ENCODE results near the gene LRRC10.

LRRC10 gene, protein sequence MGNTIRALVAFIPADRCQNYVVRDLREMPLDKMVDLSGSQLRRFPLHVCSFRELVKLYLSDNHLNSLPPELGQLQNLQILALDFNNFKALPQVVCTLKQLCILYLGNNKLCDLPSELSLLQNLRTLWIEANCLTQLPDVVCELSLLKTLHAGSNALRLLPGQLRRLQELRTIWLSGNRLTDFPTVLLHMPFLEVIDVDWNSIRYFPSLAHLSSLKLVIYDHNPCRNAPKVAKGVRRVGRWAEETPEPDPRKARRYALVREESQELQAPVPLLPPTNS

DNA sequence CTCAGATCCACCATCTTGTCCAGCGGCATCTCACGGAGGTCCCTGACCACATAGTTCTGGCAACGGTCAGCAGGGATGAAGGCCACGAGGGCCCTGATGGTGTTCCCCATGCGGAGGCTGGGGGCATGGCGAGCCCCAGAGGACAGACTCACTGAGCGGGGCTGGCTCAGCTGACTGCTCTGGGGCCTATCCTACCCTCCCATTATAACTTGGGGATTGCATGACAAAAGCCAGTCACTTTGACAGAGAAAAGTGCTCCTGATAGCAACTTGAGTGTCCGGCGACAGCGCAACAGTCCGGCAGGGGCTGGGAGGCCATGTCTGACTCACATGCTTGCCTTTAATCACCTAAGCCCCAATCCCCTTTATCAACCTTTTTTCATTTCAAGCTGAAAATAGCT lies at the start of gene LRRC10:
LRRC10 (minus strand) TSS at position 179 of the 400 bp plus-strand sequence; CDS start at position 110, 69 bp downstream.
- no peak for DNase-seq

DNA sequence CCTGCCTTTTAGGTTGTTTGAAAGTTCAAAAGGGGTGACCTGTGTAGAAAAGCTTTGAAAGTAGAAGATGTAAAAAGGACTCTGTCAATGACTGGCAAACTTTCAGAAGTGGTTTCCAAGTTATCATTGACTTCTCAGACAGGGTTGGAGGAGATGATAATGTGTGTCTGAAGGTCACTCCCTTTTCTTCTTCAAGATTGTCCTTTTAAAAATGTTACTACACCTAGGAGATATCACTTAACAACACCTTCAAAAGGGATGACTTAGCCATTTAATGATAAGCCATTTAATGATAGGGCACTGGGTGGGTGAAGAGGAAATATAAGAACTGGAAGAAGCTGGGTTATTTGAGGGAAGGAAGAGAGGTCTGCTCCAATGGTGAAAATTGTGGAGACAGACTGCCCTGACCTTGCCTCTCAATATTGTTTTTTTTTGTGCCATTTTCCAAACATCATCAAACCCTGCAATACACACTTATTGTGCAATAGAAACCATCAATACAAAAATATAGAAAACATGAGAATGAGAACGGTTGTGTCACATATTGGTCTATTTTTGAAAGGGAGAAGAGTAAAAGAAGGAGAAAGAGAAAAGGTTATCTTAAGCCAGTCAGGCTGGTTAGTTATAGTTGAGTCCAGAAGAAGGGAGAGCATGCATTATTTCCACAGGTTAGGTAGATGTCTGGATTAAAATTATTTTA lies 49.6 kb upstream of the LRRC10 start:
- no peak for DNase-seq

DNA sequence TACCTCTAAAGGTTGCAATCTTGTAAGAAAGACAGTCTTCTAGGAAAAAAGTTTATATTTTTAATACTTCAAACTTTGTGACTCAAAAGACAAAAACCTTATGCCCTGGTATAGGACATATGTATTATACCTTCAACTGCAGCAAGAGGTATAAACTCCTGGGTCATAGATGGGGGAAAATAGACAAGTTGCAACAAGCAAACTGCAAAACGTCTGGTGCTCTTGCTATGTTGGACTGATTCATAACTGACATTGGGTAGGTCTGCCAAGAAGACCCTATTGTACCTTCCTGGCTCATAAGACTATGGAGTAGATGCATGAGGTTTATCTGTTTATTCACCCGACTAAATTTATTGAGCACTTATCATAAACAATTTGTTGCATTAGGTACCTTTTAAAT lies 47.5 kb upstream of the LRRC10 start:
- DNase-seq = no peak

DNA sequence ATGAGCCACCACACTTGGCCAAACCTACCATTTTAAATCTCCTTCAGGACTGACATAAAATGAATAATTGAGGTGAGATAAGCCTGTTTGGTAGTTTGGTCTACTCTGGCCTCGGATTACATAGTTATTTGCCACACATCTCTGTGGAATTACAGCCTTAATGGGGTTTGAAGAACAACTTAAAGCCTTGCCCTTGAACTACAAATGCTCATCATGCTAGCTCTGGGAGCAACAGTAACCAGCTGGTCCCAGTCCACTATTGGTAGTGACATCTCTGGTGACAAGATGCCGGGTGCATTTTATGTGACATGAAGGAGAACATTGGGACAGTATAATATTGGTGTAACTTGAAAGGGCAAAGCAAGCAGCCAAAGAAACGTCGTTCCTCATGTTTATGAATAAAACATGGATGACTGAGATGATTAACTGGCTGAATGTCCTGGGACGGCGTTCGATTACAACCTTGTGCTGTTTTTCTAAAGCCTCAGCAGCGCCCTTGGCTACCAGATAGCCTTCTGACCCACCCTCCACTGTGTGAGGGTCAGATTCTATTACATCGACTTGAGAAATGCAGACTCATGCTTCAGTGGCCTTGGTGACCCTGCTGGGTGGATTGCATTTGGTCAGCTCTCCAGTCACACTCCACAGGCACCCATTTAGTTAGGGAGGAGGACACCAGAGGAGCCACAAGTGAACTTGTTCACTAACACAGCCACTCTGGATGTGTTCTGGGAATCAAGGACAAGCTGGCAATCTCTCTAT lies 46.9 kb upstream of the LRRC10 start:
- DNase-seq = no peak

DNA sequence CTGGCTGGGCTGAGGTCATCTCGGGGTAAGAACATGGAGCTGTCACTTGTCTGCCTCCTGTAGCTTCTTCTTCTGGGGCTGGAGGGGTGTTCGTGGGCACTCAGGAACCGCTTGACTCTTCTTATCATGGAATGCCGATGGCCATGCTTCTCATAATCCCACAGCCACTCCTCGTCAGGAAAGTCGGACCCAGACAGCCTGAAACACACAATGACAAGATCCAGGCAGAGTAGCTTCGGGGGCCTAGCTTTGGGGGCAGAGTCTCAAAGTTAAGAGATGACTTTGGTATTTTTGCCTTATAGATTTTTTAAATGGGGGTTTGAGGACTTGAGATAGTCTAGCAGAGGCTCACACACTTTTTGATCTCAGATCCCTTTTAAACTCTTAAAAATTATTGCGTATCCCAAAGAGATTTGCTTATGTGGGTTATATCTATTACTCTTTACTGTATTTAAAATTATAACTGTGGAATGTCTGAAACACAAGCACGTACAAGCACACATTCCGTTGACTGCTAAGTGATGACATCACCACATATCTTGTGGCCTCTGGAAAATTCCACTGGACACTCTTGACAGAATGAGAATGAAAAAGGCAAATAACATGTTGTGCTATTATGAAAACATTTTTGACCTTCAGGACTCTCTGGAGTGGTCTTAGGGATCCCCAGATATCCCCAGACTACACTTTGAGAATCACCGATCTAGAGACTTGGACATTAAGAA lies 45.1 kb upstream of the LRRC10 start:
- no peak for DNase-seq

DNA sequence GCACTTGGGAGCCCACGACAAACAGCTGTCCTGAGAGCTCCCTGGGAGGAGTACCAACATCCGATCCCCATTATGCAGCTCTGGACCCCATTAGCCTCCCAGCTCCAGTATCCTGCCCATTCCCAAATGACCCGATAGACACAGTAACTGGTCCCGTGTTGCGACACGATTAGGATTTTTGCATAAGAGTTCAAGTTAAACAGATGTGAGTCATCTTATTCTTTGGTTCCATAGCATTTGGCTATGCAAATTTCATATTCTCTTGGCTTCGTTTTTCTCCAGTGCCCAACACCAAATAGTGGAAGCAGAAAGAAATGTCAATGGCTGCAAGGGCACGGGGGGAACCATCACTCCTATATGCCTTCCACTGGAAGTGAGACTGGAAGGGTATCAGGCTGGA lies 43.0 kb upstream of the LRRC10 start:
- no peak for DNase-seq

DNA sequence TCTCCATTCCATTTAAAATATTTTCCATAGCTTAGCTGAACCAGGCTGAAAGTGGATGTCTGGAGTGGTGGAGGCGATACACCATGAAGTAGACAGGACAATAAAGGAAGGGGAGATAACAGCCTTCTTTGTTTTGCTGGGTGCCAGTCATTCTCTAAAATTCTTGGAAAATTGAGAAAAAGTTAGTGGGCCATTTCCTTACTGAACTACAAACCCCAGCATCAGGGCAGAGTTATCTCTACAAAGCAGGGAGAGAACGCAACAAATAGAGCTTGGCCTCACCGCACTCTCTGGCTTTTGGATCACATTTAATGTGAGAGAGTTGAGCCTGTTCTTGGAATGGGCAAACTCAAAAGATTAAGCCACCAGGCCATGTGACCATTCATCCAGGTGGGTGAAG lies 41.2 kb upstream of the LRRC10 start:
- DNase-seq = no peak

DNA sequence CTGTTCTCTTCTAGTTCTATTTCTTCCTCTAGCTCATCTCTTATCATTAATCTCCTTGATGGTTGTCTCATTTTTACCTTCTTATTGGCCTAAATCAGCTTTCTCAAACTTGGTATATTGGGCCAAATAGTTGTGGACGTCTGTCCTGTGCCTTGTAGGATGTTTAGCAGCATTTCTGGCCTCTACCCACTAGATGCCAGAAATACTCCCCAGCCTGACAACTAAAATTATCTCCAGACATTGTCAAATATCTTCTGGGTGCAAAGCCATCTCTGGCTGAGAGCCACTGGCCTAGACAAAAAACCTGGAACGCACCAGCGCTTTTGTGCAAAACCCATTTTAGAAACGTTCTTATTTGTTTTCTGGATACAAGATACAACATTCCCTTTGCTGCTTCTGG lies 38.8 kb upstream of the LRRC10 start:
- no peak for DNase-seq

DNA sequence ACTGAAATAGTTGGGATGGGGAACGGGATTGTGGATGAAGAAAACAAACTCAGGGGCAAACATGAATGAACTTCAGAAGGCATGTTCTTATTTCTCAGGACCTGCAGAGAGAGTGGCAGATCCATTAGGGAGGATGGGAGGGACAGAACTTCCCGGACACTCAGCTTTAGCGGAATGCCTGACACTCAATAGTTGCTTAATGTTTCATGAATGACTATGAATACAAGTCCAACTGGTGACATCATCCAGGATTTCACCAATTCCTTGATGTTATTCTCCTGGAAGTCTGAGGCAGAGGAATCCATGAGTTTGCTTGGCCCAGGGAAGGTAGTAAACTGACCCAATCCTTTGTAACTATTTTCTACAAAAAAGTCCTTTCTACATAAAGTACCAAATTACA lies 37.8 kb upstream of the LRRC10 start:
- DNase-seq = no peak

DNA sequence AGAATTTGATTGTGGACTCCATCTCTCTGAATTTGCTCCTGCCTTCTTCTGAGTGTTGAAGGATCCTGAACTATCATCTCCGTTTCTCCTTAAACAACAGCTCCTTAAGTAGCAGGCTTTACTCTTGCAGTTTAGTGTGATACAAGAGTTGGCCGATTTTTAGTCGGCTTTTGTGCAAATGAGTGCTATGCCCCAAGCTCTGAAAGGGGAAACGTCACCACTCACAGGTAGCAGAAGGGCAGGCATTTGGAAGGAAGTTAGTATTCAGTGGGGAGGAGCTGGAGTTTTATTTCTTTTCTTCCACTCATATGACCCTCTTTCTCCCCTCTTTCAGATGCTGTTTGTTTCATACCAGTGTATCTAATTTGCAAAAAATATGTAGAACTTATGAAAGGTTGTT lies 36.5 kb upstream of the LRRC10 start:
- DNase-seq = no peak

DNA sequence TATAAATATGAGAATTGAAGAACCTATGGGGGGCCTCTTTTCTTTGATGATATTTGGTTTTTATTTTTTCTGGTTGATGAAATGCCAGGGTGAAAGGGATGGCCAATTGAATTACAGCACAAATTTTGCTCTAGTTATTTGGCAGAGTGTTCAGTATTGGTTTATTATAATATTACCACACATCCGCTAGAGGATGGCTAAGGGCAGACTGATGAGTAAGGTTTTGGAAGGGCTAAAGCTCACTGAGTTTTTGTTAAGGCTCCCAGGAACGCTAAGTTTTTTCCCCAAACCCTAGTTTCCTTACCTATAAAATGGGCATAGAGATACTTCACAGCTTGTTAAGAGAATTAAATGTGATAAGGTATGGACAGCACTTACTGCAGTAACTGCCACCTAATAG lies 34.3 kb upstream of the LRRC10 start:
- DNase-seq = no peak

DNA sequence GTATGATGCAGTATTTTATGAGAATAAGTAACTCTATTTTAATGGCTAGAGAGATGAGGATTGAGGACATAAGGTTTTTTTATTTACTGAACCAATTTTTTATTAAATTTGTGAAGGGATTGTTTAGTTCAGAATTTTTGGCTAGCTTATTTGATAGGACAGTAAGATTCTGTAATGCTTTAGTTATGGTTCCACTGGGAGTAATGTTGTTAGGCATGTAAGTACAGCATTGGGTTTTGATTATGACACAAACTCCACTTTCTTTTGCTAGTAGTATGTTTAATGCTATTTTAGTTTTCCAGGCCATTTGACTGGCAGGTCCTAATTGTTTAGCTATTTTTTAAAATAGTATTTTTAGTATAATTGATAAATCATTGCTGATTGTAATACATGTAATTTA lies 33.8 kb upstream of the LRRC10 start:
- DNase-seq = no peak

DNA sequence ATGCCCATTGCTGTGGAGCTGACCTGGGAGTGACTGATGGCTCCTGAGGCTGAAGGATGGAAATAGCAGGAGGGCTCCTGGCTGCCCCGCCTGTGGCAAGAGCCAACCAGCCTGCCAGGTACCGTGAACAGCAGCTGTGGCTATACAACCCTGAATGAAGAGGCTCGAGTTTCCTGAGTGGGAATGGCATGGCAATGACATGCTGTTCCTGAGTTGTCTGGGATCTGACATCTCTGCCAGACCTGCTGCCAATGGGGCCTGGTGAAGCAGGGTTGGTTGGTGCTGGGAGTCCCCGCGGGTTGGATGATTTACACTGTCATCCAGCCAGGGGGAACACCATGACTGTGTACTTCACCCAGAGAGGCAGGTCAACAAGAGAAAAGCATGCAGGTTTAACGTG lies 31.8 kb upstream of the LRRC10 start:
- DNase-seq = no peak

DNA sequence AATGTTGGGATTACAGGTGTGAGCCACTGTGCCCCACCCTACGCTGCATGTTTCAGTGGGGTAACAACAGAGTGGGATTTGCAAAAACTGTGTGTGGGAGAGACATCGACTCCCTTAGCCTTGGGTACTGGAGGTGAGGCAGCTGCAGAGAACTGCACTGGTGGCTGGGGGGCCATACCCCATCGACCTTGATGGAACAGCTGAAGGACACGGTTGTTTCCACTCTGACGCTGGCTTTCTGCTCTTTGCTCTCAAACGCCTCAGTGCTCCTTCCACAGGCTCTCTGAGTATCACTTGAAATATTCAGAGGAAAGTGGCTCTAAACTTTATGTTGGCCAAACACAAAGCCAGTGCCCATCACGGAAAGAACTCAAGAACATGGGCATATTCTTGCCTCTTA lies 30.8 kb upstream of the LRRC10 start:
- DNase-seq = no peak

DNA sequence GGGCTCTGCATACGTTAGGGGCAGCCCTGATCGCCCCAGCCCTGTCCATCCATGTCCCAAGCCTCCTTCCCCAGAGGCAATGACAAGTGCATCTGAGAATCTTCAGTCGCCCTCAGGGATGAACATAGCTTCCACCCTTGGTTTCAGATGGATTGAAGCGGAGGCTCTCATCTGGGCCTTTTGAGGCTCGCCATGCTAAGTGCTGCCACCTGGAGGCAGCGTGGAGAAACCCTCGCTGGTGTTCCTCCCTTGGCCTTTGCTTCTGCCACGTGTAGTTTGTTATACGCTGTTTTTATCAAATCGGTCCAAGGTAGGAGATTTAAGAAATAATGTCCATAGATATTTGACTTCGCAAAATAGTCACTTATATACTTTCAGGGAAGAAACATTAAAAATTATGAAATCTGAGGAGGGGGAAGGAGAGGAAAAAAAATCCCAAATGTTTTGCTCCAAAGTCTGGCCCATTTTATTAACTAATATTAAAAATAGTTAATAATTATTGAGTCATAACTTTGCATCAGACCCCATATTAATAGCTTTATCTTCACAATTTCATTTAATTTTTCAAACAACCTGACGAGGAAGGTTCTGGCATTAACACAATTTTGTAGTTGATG lies 28.8 kb upstream of the LRRC10 start:
- no peak for DNase-seq

DNA sequence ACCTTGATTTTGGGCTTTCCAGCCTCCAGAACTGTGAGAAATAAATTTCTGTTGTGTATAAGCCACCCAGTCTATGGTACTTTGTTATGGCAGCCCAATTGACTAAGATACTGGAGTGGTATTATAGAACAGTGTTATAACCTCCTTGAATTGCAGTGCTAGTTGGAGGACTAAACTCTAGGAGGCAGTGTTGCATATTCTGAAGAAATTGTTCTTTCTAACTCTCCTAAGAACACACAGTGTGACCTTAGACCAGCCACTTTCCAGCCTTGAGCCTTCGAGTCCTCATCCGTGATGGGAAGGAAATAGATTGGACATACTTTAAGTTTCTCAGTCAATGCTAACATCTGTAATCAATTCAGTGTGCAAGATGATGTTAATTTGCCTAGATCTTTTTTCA lies 22.4 kb upstream of the LRRC10 start:
- DNase-seq = no peak

DNA sequence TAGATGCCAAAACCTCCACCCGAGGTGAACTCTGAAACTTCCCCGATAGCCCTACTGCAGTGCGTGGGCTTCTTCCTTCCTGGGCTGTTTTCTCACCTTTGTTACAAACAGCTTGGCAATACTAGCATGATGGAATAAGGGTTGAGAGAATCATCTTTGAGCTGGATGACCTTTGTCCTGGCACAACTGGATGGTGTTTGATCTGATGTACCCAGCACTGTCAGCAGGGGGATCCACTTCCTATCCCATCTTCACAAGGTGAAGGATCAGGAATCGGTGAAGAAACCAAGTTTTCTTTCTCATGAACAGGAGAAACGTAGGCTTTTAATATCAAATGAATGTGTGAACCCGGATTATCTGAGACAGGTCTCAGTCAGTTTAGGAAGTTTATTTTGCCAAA lies 19.5 kb upstream of the LRRC10 start:
- DNase-seq = no peak

DNA sequence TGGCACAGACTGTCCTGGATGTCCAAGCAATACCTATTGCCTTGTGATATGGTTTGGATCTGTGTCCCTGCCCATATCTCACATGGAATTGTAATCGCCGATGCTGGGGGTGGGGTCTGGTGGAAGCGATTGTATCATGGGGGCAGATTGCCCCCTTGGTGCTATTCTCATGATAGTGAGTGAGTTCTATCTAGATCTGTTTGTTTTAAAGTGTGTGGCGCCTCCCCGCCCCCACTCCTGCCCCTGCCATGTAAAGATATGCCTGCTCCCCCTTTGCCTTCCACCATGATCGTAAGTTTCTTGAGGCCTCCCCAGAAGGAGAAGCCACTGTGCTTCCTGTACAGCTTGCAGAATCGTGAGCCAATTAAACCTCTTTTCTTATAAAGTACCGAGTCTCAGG lies 16.8 kb upstream of the LRRC10 start:
- no peak for DNase-seq

DNA sequence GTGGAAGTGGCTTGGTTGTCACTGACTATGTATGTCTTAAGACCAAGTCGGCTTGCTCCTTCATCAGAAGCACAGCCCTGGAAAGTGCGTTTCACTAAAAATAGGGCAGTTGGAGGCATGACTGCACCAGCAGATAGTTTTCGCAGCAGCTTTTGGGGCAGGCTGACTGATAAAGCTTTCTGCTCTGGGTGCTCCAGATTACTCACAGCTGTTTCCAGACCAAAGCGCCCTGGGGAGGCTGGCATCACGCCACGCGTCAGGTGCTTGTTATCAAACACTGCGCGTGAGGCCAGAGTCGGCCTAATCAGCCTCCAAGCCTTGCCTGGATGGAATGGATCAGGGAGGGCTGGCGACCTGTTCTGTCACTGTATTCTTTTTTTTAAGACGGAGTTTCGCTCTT lies 13.3 kb upstream of the LRRC10 start:
- no peak for DNase-seq

DNA sequence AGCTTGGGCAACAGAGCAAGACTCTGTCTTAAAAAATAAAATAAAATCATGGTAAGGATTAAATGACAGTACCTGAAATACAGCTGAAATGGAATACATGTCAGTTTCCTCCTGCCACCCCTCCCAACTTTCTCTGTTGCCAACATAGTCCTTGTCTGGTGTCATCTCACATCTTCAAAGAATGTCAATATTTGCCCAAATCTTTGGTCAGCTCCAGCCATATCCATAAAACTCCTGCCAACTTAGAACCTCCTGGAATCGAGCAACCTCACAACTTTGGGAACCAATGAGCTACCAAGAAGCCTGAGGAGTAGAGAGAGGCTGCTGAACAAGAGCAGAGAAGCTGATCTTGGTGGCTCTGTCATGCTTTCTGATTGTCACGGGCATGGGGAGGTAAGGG lies 10.8 kb upstream of the LRRC10 start:
- no peak for DNase-seq

DNA sequence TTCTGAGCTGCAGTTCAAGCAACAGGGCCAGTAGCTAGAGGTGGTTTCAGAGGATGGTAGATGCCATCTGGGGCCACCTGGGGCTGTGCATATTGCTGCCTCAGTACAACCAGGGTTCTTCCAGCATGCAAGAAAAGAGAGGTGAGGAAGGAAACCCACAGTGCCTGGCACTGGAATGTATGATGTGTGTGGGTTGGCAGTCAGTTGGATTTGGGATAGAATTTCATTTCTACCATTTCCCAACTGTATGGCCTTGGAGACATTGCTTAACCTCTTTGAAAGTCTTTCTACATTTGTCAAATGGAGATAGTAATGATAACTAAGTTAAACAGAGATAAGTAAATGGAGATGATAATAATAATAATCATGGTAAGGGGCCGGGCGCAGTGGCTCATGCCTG lies 10.2 kb upstream of the LRRC10 start:
- DNase-seq = no peak

DNA sequence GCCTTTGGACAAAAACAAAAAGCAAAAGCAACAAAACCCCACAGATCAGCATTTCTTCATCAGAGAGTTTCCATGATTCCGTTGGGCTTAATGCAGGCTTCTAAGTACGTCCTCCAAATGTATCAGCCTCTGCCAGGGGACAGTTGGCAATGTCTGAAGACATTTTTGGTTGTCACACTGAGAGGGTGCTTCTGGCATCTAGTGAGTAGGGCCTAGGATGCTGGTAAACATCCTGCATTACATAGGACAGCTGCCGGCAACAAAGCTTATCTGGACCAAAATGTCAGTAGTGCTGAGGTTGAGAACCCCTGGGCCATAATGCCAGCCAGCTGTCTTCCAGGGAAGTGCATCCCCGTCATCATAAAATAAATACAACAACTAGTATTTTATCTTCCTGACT lies 9.4 kb upstream of the LRRC10 start:
- no peak for DNase-seq

DNA sequence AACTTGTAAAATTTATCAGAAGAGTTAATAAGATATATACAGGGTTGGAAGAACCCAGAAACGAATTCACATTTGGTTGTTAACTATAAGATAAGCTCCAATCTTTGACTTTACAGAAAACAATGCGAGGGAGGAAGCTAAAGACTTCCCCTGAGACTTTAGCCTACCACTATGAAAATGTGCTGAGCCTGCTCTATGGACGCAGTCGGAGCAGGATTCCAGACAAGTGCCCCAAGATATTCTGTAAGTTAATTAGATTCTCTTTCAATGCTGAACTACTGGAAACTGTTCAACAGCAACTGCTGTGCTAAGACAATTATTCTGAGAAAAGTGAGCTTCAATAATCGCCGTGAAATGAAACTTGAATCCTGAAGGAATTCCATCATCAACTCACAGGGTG lies 8.3 kb upstream of the LRRC10 start:
- no peak for DNase-seq
